Measurements from ENCODE around the gene OR2F2. TPM values are rescaled to one million over a fixed set of nuclear protein-coding genes. Genes with fewer than 3 reads are reported as not detected.
A peak's percentile ranks its signal among the peaks of the same experiment; 100 is the strongest.

OR2F2 gene, protein sequence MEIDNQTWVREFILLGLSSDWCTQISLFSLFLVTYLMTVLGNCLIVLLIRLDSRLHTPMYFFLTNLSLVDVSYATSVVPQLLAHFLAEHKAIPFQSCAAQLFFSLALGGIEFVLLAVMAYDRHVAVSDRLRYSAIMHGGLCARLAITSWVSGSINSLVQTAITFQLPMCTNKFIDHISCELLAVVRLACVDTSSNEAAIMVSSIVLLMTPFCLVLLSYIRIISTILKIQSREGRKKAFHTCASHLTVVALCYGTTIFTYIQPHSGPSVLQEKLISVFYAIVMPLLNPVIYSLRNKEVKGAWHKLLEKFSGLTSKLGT
- not detected for total RNA-seq

DNA sequence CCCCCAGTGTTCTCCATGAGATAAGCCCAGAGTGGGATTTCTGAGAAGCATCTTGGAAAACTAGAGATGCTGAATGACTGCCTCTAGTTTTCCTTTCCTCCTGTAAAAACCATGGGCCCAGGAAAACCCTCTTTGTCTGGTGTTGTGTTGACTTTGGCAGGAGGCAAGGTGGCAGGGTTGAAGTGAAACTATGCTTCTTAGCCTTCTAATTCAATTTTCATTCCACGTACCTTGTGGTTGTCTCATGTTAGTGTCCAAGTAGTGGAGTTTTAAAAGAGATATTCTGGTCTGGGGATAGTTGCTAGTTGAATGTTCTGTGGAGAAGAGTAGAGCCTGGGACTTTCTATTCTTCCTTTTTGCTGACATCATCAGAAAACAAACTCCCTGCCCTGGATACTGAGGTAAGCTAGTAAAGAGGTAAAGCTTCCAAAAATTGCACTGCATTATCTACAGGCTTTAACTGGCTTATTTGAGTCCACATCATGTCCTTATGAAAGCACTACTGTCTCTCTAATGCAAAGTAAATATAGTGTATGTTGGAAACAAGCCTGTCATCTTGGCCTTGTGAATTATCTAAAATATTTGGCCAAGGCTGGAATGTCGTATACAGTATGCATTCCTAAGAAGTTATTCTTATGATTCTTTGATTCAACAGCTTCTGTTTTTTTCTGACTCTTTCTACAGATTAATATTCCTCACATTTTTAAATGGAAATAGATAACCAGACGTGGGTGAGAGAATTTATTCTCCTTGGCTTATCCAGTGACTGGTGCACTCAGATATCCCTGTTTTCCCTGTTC lies at the start of gene OR2F2:
OR2F2 (plus strand) TSS at position 708 of the 800 bp plus-strand sequence; CDS start at position 708, 0 bp downstream.
- CTCF ChIA-PET = interaction anchor here (0.5 kb wide), 1 partner anchor 9 kb away, joined by 3 read pairs; no protein-coding TSS in a partner anchor
- POLR2A ChIA-PET = no interaction called here
- Mint-ChIP-seq H3K36me3 (ENCODE audit: low read depth) (no peaks in the 10 kb centered on the region), H3K9me3 (no peaks in the 10 kb centered on the region), H3K27ac (no peak within 1 kb of the TSS), H3K4me1 (peaks cover 18% of the 10 kb centered on the region), H3K4me3 (no peak within 1 kb of the TSS), H3K27me3 (peaks cover 2% of the 10 kb centered on the region)
- no peak for DNase-seq

DNA sequence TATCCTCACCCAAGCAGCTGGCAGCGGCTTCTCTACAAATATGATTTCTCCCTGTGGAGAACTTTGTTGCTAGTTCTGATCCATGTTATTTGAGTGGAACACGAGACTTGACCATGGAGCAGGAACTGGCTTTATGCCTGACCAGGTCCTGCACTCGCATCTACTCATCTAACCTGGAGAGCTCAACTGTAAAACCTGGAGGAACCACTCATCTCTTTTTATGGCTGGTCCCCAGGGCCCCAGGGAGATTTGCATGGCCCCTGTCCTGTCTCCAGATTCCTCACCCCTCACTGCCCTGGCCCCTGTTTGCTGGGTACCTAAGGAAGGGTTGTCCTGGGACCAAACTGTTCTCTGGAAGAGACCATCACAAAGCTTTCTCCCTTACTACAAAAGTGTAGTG lies 49.1 kb upstream of the OR2F2 start:
- Mint-ChIP-seq H3K36me3 (ENCODE audit: low read depth) (peaks cover 10% of the 10 kb centered on the region), H3K9me3 (no peaks in the 10 kb centered on the region), H3K4me1 (peaks cover 13% of the 10 kb centered on the region), H3K4me3 (no peak overlapping the region), H3K27ac (no peak overlapping the region), H3K27me3 (peaks cover 27% of the 10 kb centered on the region)
- no peak for DNase-seq
- POLR2A ChIA-PET = no interaction called here
- CTCF ChIA-PET = no interaction called here

DNA sequence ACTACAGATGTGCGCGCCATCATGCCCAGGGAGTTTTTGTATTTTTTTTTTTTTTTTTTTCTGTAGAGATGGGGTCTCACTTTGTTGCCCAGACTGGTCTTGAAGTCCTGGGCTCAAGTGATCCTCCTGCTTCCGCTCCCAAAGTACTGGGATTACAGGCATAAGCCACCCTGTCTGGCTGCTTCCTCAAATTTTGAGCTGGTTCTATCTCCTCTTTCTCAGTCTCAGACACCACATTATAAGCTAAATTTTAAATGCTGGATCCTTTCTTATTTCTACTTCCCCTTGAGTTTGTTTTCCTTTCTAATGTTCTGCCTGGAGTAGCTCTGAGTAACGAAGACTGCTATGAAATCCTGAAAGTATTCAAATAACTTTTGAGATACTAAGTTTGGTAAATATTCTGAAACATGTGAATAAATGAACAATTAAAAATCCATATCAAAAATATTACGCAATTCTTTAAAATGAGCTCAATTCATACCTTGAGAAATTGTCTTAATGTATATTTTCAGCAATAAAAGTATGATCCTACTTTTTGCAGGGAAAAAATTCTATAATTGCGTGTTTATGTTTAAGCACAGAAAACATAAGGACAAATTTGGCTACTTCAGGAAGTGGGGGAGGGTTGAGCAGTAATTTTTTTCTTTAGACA lies 48.1 kb upstream of the OR2F2 start:
- H3K9me3 Mint-ChIP-seq = no peaks in the 10 kb centered on the region
- peaks cover 15% of the 10 kb centered on the region for H3K4me1 Mint-ChIP-seq
- no peak overlapping the region for H3K4me3 Mint-ChIP-seq
- ChIA-PET POLR2A (interaction anchor here (2.4 kb wide), 1 partner anchor 13 kb away, joined by 7 read pairs; no protein-coding TSS in a partner anchor), CTCF (interaction anchor here (2.3 kb wide), 1 partner anchor 14 kb away, joined by 12 read pairs; the partner anchor contains the start of gene TCAF1)
- H3K27ac Mint-ChIP-seq = no peak overlapping the region
- peaks cover 10% of the 10 kb centered on the region for H3K36me3 Mint-ChIP-seq (ENCODE audit: low read depth)
- DNase-seq = no peak
- H3K27me3 Mint-ChIP-seq = peaks cover 22% of the 10 kb centered on the region

DNA sequence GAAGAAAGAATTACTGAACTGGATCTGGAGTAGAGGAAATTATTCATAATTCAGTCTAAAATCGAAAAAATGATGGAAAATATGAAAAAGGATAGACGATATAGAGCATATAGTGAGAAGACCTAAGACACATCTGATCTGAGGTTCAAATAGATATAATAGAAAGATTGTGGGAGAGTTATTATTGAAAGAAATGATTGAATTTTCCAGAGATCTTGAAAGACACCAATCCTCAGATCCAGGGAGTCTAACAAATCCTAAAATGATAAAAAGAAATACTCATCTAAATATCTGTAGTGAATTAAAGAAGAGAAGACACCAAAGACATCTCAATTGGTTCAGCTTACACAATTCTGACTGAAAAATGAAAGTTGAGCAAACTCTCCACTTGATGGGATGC lies 46.0 kb upstream of the OR2F2 start:
- H3K4me1 Mint-ChIP-seq = peaks cover 16% of the 10 kb centered on the region
- CTCF ChIA-PET = no interaction called here
- POLR2A ChIA-PET = no interaction called here
- no peak overlapping the region for H3K4me3 Mint-ChIP-seq
- H3K27ac Mint-ChIP-seq = no peak overlapping the region
- no peaks in the 10 kb centered on the region for H3K9me3 Mint-ChIP-seq
- DNase-seq = no peak
- peaks cover 6% of the 10 kb centered on the region for H3K36me3 Mint-ChIP-seq (ENCODE audit: low read depth)
- H3K27me3 Mint-ChIP-seq = peaks cover 11% of the 10 kb centered on the region

DNA sequence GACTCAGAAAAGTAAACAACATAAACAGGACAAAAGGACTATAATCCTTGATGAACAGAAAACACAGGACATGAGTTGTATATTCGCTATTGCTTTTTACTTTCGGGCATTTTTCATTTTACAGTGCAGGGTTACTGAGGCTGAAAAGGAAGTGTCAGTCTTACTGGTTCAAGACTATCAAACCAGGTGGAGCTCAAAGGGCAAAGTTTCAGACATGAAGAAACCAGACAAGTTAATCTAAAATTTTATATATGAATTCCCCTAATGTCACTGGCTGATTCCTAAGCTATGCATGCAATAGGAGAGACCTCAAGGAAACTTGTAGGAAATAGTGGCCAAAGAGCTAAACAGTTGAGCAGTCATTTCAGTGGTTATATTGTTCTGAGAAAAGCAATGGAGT lies 44.5 kb upstream of the OR2F2 start:
- DNase-seq = no peak
- H3K27me3 Mint-ChIP-seq = peaks cover 4% of the 10 kb centered on the region
- H3K4me3 Mint-ChIP-seq = no peak overlapping the region
- no peak overlapping the region for H3K27ac Mint-ChIP-seq
- H3K36me3 Mint-ChIP-seq (ENCODE audit: low read depth) = peaks cover 6% of the 10 kb centered on the region
- peaks cover 14% of the 10 kb centered on the region for H3K4me1 Mint-ChIP-seq
- H3K9me3 Mint-ChIP-seq = no peaks in the 10 kb centered on the region
- ChIA-PET POLR2A (no interaction called here), CTCF (interaction anchor here (0.8 to 4.7 kb wide), 2 partner anchors 10 to 154 kb away, joined by 3 to 55 read pairs; partner anchors contain the start of gene TCAF1)

DNA sequence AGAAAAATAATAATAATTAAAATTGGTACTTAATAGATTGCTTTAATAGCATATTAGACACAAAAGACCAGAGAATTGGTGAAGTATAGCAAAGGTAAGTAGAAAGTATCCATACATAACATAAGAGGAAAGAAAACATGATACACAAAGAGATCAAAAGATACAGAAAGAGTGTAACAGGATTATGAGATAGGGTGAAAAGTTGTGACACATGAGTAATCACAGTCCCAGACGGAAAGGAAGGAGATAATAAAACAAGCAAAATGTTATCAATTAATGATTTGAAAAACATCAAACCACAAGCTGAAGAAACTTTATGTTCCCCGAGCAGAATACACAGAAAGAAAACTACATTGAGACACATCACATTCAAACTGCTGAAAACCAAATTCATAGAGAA lies 43.6 kb upstream of the OR2F2 start:
- Mint-ChIP-seq H3K27me3 (peaks cover 3% of the 10 kb centered on the region), H3K36me3 (ENCODE audit: low read depth) (peaks cover 6% of the 10 kb centered on the region), H3K4me3 (no peak overlapping the region), H3K4me1 (peaks cover 14% of the 10 kb centered on the region), H3K27ac (no peak overlapping the region), H3K9me3 (no peaks in the 10 kb centered on the region)
- CTCF ChIA-PET = interaction anchor here (2.2 to 4.7 kb wide), 2 partner anchors 9 to 236 kb away, joined by 10 to 55 read pairs; partner anchors contain the start of gene TCAF1
- DNase-seq = no peak
- POLR2A ChIA-PET = no interaction called here

DNA sequence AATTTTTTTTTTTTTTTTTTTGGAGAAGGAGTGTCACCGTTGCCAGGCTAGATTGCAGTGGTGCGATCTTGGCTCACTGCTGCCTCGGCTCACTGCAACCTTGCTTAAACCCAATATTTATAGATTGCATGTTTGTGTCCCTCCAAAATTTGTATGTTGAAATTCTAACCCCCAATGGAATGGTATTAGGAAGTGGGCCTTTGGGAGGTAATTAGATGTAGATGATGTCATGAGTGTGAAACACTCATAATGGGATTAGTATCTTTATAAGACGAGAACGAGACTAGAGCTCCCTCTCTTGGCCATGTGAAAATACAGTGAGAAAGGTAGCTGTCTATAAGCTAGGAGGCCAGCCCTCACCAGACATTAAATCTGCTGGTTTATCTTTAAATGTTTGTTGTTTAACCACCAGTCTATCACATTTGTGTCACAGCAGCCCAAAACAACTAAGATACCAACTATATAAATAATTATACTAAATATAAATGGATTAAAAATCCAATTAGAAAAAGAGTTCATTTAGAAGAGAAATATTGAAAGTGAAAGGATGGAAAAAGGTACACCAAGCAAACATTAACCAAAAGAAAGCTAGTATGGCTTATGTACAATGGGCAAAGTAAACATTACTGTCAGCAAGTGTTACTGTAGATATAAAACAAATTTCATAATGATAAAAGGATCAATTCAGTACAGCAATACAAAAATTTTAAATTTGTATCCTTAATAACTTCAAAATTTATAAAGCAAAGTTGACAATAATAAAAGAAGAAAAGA lies 42.3 kb upstream of the OR2F2 start:
- ChIA-PET POLR2A (interaction anchor here (1.7 kb wide), 1 partner anchor 9 kb away, joined by 22 read pairs; the partner anchor contains the start of gene TCAF1), CTCF (interaction anchor here (0.5 to 4.7 kb wide), 9 partner anchors 8 to 652 kb away, joined by 3 to 55 read pairs (median 6); partner anchors contain the start of gene TCAF1)
- H3K4me3 Mint-ChIP-seq = no peak overlapping the region
- peak; percentile 27 for DNase-seq
- peaks cover 3% of the 10 kb centered on the region for H3K27me3 Mint-ChIP-seq
- H3K27ac Mint-ChIP-seq = no peak overlapping the region
- H3K36me3 Mint-ChIP-seq (ENCODE audit: low read depth) = peaks cover 6% of the 10 kb centered on the region
- no peaks in the 10 kb centered on the region for H3K9me3 Mint-ChIP-seq
- peaks cover 14% of the 10 kb centered on the region for H3K4me1 Mint-ChIP-seq

DNA sequence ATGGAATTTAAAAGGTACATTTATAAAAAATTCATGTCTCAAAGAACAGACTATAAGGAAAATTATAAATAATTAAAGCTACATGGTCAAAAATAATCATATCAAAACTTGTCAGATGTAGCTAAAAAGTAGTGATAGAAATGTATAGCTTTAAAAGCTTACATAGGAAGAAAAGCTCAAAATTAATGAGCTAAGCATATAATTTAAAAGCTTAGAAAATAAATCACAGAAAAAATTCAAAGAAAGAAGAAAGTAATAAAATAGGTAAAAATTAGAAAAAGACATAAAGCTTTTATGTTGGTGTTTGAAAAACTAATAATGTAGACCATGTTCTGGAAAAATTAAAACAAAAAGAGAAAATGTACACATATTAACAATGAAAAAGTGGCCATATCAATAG lies 38.4 kb upstream of the OR2F2 start:
- Mint-ChIP-seq H3K27me3 (no peaks in the 10 kb centered on the region), H3K4me1 (peaks cover 30% of the 10 kb centered on the region), H3K4me3 (no peak overlapping the region), H3K36me3 (ENCODE audit: low read depth) (no peaks in the 10 kb centered on the region), H3K9me3 (no peaks in the 10 kb centered on the region), H3K27ac (no peak overlapping the region)
- POLR2A ChIA-PET = no interaction called here
- CTCF ChIA-PET = interaction anchor here (0.8 kb wide), 1 partner anchor 160 kb away, joined by 3 read pairs; no protein-coding TSS in a partner anchor
- DNase-seq = no peak

DNA sequence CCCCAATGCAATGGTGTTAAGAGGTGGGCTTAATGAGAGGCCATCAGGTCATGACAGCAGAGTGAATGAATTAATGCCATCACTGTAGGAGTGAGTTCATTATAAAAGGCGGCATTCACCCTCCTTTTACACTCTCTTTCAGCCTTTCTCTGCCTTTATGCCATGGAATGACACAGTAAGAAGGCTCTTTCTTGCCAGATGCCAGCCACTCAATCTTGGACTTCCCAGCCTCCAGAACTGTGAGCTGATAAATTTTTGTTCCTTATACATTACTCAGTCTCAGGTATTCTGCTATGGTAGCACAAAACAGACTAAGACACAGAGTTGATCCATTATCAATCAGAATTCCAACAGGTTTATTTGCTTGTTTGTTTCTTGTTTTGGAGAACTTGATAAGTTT lies 36.2 kb upstream of the OR2F2 start:
- Mint-ChIP-seq H3K27me3 (no peaks in the 10 kb centered on the region), H3K4me3 (no peak overlapping the region), H3K4me1 (peaks cover 26% of the 10 kb centered on the region), H3K27ac (no peak overlapping the region), H3K36me3 (ENCODE audit: low read depth) (no peaks in the 10 kb centered on the region), H3K9me3 (no peaks in the 10 kb centered on the region)
- ChIA-PET CTCF (interaction anchor here (2.6 kb wide), 1 partner anchor 229 kb away, joined by 11 read pairs; no protein-coding TSS in a partner anchor), POLR2A (interaction anchor here (2.0 kb wide), 1 partner anchor 11 kb away, joined by 7 read pairs; no protein-coding TSS in a partner anchor)
- DNase-seq = no peak

DNA sequence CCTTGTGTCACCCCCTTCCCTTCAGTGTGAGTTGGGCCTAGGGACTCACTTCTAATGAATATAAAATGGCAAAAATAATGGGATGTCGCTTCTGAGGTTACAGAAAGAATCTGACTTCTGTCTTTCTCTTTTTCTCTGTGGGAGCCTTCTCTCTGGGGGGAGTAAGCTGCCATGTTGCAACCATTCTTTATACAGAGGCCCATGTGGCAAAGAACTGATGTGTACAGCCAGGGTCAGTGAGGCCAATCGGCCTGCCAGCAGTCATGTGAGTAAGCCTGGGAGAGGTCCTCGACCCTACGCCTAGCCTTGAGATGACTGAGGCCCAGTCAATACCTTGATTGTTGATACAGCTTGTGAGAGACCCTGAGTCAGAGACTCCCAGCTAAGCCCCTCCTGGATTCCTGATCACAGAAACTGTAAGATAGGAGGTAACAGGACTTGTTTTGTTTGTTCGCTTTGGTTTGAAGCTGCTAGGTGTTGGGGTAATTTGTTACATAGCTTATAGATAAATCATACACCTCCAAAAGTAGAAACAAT lies 34.7 kb upstream of the OR2F2 start:
- Mint-ChIP-seq H3K4me3 (peak overlapping the region; percentile 92), H3K27me3 (no peaks in the 10 kb centered on the region), H3K36me3 (ENCODE audit: low read depth) (no peaks in the 10 kb centered on the region), H3K9me3 (no peaks in the 10 kb centered on the region), H3K27ac (no peak overlapping the region), H3K4me1 (peaks cover 25% of the 10 kb centered on the region)
- ChIA-PET POLR2A (interaction anchor here (2.0 kb wide), 1 partner anchor 13 kb away, joined by 7 read pairs; no protein-coding TSS in a partner anchor), CTCF (interaction anchor here (1.0 to 3.7 kb wide), 6 partner anchors 9 to 492 kb away, joined by 3 to 55 read pairs (median 15); no protein-coding TSS in a partner anchor)
- DNase-seq = no peak

DNA sequence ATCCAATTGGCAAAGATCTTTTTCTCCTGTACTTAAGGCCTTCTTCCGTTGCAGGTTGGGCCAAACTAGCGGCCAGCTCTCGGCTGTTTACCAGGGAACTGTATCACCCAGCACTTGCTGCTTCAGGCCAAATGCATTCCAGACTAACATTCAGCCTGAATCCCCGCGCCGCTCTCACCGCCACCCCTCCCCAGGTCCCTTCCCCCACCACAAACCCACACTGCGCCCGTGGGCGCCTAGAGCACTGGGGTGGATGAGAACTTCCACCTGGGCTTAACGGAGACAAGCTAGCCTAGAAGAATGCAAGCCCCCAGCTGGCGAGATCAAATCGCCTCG lies 33.7 kb upstream of the OR2F2 start:
- H3K27me3 Mint-ChIP-seq = no peaks in the 10 kb centered on the region
- CTCF ChIA-PET = interaction anchor here (0.6 to 3.7 kb wide), 11 partner anchors 10 to 491 kb away, joined by 3 to 55 read pairs (median 8); no protein-coding TSS in a partner anchor
- peaks cover 25% of the 10 kb centered on the region for H3K4me1 Mint-ChIP-seq
- H3K9me3 Mint-ChIP-seq = no peaks in the 10 kb centered on the region
- peak overlapping the region; percentile 92 for H3K4me3 Mint-ChIP-seq
- DNase-seq = no peak
- peak overlapping the region; percentile 73 for H3K27ac Mint-ChIP-seq
- POLR2A ChIA-PET = interaction anchor here (1.4 to 2.1 kb wide), 3 partner anchors 9 to 934 kb away, joined by 4 to 22 read pairs (median 8); partner anchors contain the start of gene TPK1
- no peaks in the 10 kb centered on the region for H3K36me3 Mint-ChIP-seq (ENCODE audit: low read depth)

Measured in activated CD4-positive, alpha-beta memory T cell treated with anti-CD3 and anti-CD28 coated beads, Interleukin-2, amount 10 ng/mL, durations not matched to agents 7 days and 5 days (primary cell).